ENCODE data around the gene PDE1C.

The PDE1C gene

DNA sequence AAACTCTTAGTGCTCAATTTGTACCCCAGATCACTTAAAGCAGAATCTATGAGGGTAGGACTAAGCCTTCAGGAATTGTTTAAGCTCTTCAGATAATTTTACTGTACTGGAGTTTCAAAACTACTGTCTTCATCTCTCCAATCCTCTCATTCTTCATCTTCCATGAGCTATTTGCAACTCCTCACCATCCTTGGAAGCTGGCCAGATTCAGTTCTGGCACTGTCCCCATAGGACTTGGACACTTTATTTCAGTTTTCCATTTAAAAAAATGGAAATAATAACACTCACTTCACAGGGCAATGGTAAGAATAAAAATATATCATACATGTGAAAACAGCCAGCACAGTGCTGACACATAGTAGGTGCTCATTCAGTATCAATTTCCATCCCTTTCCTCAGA, 308.6 kb downstream of the PDE1C start:
- DNase-seq = no peak

DNA sequence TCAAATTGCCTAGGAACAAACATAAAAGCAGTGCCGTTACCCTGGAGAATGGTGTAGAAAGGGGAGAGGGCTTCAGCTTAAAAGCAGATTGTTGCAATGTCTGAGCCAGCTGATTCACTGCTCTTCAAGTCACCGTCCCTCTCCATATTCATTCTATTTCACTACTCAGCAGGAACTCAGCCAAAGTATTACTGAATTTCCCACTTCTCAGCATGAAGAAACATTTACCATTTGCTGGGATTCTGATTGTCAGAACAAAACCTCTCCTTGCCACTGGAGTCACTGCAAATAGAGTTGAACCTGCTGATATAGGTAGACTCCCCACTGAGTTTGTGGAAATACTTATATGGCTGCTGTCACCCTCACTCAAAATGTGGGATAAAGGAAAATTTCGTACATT, 311.5 kb downstream of the PDE1C start:
- no peak for DNase-seq

DNA sequence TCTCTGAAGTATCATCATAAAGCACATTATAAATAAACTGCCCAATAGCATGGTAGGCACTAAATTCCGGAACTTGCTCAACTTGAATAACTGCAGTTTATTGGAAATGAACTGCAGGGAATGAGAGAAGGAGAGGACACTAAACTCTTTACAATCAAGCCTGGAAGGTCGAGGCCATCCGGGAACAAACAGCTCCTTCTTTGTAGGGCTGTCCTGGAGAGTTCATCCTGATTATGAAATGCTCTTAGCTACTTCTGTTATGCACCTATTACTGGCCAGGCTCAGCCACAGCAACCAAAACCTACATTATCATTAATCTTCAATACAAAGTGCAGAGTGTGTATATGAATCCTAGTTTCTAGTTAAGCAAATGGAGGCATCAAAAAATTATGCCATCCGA, 318.5 kb downstream of the PDE1C start:
- DNase-seq = no peak

DNA sequence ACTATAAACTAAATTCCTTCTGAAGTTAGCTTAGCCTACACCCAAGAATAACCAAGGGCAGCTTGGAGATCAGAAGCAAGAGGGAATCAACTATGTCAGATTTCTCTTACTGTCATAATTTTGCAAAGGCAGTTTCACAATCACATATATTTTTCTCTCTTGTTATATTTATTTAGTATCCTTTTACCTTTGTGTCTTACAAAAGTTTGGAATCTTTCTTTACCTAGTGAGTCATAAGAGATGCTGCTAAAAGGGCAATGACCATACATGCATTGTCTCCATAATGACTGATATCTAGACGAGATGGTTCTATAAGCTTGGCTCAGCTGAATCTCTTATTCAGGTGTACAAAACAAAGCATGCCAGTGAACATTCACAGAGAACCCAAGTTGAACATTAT, 322.1 kb downstream of the PDE1C start:
- no peak for DNase-seq

DNA sequence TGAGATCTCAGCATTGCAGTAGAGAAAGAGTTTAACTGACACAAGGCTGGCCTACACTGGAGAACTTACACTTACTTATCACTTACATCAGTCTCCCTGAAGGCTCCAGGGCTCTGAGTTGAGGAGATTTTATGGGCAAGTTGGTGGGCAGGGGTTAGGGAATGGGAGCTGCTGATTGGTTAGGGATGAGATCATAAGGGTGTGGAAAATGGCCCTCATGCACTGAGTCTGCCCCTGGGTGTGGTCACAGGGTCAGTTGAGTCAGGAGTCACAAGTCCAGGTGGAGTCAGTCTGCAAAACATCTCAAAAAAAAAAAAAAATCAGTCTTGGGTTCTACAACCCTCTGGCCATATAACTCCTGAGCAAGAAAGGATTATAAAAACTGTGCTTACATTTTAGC, 322.7 kb downstream of the PDE1C start:
- DNase-seq = no peak

DNA sequence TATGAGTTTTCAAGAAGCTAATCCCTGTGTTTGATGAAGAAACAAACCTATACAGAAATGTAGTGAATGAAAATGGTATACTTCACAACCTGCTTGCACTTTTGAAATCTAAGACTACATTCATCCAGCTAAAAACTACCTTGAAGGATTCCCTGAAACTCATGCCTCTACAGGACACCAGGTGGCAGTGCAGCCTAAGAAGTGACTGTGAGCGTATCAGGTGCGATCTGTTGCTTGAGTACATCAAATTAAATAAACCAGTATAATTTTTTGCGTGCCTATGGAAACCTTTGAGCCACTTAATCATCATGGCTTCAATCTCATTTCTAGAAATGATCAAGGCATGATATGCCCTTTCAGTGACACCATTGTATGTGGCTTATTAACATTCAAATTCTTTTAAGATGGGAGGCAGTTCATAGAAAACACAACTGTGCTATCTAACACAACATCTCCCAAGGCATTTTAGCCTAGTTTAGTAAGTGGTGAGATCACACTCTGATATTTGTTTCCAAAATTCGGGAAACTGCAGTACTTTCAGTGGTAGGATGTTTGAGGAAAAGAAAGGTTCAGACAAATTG, 325.8 kb downstream of the PDE1C start:
- DNase-seq = peak; percentile 85

DNA sequence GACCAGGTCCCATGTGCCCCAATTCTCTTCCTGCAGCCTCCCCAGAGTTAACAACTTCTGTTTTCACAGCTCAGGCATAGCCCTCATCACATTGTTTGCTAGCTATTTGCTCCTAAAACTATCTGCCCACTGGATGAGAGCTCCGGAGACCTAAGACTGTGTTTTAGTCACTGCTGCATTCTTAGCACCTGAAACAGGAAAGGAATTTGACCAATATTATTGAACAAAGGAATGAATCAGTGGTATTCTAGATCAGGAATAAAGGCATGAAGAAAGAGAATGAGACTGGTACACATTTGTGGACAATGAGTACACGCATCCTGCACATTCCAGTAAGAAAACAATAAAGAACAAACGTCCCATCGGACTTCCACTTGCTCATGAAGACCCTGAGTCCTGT, 328.4 kb downstream of the PDE1C start:
- DNase-seq = no peak

DNA sequence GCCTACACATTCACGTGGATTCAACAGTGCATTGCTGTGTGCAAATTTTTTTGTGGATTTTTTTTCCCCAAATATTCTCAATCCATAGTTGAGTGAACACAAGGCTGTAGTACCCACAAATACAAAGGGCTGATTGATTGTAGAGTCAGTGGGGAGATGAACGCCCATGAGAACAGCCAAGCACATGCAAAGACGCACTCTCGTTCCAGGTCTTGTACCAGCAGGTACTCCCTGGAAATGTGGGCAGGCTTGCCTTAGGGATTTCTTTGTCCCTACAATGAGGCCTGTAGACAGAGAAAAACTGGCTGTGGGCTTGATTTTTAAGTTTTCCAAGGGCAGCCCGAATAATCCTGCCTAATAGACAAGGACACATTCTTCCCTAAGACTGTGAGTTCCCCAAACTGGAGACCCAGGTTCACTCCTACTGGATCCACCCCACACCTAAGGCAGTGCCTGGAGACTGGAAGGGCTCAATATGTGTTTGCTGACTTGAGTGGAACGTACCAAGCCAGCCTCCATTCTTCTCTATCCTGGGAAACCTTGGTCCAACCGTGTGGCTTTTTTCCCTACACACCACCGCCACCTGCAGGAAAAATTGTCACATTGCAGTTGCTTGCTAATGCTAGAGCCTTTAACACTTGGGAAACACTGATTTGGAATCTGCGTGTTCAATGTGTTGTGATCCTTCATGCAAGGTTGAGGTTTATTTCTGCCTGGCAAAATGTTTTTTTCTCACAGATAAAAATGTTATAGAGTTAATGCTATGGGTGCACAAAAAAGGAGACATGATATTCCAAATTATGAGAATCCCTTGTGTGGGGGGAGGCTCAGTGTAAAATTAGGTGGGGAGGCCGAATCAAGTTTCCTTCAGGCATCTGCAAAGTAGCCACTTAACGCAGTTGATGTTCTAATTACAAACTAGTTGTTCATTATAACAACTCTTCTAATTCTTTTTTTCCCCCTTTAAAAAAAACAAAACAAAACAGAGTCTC, 333.9 kb downstream of the PDE1C start:
- DNase-seq = peak; percentile 87

DNA sequence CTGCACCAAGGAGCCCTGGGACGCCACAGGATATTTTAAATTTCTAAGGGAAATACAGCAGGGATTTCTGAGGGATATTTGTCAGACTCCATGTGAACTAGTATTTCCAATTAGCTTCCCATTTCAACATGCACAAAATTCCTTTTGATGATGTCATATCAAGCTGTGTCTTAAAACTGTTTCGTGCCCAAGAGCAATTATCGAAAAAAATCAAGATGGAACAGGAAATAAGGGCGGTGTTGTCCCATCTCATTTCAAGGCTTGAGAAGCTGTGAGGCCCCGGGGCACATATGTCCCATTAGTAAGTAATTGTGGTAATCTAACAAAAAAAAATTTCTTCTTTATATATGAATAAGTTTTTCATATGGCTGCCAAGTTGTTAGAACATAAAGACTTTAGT, 335.8 kb downstream of the PDE1C start:
- DNase-seq = no peak

DNA sequence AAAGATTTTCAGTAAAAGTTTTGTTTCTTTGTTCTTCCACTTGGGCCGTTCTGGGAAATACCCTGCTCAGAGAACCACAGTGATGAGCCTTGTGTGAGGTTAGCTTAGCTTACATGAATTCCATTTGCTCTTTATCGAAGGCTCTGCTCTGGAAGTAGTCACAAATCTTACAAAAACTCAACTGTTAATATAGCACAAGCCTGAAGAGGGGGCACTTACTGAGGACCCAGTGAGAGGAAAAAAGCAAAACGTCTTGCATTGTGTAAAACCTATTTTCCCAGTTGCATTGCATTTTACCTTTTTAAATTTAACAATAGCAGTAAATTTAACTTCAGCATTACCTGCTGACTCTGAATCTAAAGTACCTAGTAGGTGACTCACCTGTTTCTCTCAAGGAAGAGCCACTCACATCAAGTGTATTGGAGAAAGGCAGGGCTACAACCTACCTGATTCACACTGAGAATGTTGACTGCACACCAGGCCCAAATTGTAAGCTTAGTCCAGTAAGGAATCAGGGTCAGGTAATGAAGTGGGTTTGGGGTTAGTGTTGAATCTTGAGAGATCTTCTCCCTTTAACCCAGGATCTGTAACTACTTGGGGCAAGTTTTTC, 340.9 kb downstream of the PDE1C start:
- no peak for DNase-seq

DNA sequence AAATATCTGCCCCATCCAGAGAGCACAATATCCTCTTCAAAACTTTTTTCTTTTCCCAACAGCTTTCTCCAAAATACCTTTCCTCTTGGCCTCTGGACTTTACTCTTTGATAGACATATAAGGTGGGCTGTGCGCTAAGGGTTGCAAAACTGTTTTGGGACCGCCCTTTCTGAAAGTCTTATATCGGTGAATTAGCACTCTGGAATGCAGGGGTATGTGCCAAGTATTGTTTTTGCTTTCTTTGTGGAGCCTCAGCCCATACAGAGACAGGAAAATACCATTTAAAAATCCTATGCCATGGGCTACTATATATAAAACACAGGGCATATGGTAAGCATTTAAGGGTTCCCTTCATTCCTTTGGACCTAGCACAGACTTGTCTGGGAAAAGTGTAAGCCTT, 345.5 kb downstream of the PDE1C start:
- no peak for DNase-seq

DNA sequence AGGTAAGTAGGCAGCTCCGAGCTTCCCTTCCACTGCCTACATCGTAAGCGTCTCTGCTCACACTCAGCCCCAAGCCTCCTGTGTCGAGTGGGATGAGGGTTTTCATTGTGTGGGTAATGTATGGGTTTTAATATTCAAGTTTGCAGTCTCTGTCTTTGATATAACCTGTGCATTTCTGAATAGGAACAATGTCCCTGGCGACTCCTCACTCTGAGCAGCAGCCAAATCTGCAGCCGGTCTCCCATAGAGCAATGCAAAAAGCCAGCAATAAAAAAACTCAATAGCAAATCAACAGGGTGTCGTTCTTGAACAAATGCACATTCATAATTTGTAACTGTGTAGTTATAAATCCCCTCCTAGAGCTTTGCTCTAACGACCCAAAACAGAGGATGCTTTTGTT, 349.8 kb downstream of the PDE1C start:
- DNase-seq = no peak

DNA sequence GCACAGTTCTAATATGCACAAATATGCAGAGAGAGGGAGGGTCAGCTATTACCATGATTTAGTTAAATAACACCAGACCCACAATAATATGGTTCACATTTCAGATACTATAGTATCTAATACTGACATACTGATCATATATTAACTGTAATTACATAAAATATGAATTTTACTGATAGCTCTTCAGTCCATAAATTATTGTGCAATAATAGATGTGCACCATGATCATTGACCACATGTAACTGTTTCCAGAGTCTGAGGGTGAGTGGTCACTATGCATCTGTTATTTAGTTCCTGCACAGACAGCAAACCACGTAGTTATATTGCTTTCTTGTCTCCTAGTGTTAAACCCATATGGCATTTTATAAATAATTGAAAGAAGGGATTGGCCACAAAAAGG, 353.9 kb downstream of the PDE1C start:
- DNase-seq = no peak

DNA sequence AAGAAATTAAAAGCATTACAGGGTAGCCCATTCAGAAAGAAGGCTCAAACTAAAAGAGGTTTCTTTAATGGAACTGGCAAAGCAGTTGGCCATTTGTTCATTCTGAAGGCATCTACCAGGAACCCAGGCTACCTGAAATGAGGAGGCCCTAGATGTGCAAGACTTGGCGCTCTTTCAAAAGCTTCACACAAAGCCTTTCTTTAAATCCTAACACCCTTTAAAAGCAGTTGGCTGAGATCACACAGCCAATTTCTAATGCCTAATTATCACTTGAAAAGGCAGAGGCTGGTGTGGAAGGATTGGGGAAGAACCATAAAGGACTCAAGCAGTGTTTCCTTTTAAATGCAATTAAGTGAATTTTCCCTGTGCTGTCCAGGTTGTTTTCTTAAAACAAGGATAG, 360.0 kb downstream of the PDE1C start:
- no peak for DNase-seq

DNA sequence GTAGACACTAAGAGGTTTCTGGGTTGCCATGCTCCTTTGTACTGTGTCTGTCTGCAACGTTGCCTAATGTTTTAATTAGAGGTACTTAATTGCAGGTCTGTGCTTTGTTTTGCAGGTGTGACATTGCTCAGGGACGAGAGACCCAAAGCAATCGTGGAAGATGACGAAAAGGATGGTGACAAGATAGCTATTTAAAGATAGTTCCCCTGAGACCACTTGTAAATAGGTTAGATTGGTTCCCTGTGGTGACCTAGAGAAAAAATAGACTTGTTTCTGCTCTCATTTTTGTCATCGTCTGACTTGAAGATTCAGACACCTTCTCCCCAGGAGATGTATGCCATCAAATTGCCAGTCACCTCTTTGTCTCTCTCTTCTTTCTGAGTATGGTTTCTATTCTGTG, 363.1 kb downstream of the PDE1C start:
- DNase-seq = no peak

DNA sequence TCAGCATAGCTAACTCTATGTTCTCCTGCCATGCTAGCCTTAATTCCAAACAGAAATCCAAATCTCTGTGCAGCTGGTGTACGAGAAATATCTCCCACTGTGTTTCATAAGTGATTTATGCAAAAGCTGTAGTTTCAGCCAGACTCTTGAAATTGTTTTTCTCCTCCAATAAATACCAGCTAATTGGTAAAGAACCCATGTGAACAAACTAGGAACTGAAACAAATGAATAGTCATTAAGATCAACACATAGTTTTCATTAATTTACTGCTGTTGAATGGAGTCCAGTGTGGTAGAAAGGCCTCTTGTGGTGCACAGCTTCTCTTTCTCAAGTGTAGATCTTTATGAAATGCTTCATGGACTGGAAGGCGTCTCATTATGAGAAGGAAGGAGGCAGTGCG, 364.8 kb downstream of the PDE1C start:
- no peak for DNase-seq

DNA sequence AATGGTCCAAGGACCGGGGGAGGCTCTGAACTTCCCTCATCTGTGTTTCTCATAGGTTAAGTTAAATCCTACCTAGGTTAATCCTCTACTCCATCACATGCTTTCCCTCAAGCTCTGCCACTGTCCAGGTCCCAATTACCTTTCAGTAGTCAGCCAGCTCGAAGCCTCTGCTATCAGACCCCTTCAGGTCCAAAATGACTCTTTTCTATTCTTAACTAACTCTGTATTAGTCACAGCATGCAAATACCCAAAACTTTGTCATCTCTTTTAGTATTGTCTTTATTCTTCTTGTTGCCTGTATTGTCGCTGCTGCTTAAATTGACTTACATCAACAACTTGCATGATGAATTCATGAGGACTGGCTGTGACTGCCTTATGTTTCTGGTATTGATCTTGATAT, 367.9 kb downstream of the PDE1C start:
- no peak for DNase-seq
